K562 (cell line): ENCODE results near the gene RAB1B. TPM values are rescaled to one million over a fixed set of nuclear protein-coding genes. Genes with fewer than 3 reads are reported as not detected.

Source experiments
- ATAC-seq: fragments of 200-7000 bp; cut with Tn5 transposase; 3 replicates; pipeline ENCODE4 v1.9.1; 2020; ENCODE audit warnings: moderate library complexity
- BruUV-seq: library from RNA; stranded (reverse); fragments of 400-500 nt; replicated peaks from 2 replicates; lab custom pipeline; 2021; lab: Mats Ljungman, UMichigan
- CTCF ChIA-PET: fragments of 300-600 bp; formaldehyde crosslinking; extraction: SDS; loops from one replicate; lab custom pipeline; 2021; ENCODE audit warnings: low intra/inter-chr PET ratio; lab: Yijun Ruan, JAX
- POLR2A ChIA-PET: fragments of 300-600, 350-650 bp; sonication (Branson Sonifier 250); formaldehyde crosslinking; extraction: SDS; loops from one replicate; lab custom pipeline; 2021; ENCODE audit warnings: antibody characterized with exemption, inconsistent platforms; lab: Yijun Ruan, JAX
- DNase-seq, 4 experiments: peaks; one replicate each; pipeline versions ENCODE4 v3.0.0 to v3.0.0-alpha.2; 2011 to 2018; ENCODE audit warnings: low spot score in 3 of 4, mixed read lengths in 3 of 4; ENCODE audit errors: extremely low read depth in 1 of 4
- FAIRE-seq: peaks from 2 replicates; lab custom pipeline; 2011; peaks lifted over from hg19 to GRCh38; lab: Jason Lieb, UNC
- H2AFZ ChIP-seq: 2 replicates; pipeline ENCODE4 v1.6.0; 2011; ENCODE audit warnings: low read depth, low read length, control low read depth, inconsistent platforms
- H3K27ac ChIP-seq: fragments of 200-600 bp; 3 replicates; pipeline ENCODE4 v1.8.0; 2011; ENCODE audit warnings: low read depth, mild to moderate bottlenecking, control low read depth, inconsistent platforms, low read length, moderate library complexity, mixed read lengths; ENCODE audit errors: extremely low read depth
- H3K27me3 ChIP-seq, 2 experiments: fragments of 300-600 bp in 1 of 2; 2 replicates in 1 of 2; 3 replicates in 1 of 2; pipeline versions ENCODE4 v1.6.0 to v1.8.0; 2011; ENCODE audit warnings: inconsistent platforms in 2 of 2, low read length in 2 of 2, mild to moderate bottlenecking in 1 of 2, mixed read lengths in 1 of 2, moderate library complexity in 1 of 2; ENCODE audit not compliant: control insufficient read depth in 2 of 2, insufficient read depth in 2 of 2
- H3K36me3 ChIP-seq: fragments of 300-600 bp; 3 replicates; pipeline ENCODE4 v1.8.0; 2011; ENCODE audit warnings: mild to moderate bottlenecking, low read length, inconsistent platforms; ENCODE audit not compliant: control insufficient read depth, insufficient read depth
- H3K4me1 ChIP-seq, 2 experiments: fragments of 200-600 bp in 1 of 2; replicated peaks in 1 of 2; 2 replicates in 1 of 2; 3 replicates in 1 of 2; pipeline versions ENCODE4 v1.5.1 to v1.8.0; 2011; ENCODE audit warnings: inconsistent platforms in 2 of 2, low read length in 2 of 2, mild to moderate bottlenecking in 1 of 2, mixed read lengths in 1 of 2, moderate library complexity in 1 of 2; ENCODE audit not compliant: control insufficient read depth in 2 of 2, insufficient read depth in 2 of 2
- H3K4me2 ChIP-seq: 2 replicates; pipeline ENCODE4 v1.6.1; 2011; ENCODE audit warnings: low read length, control low read depth, inconsistent platforms, mixed read lengths; ENCODE audit not compliant: insufficient read depth
- H3K4me3 ChIP-seq: fragments of 200-600 bp; sonication (generic), shearing (Covaris generic); 2 replicates; pipeline ENCODE4 v1.5.1; 2016; ENCODE audit warnings: control low read depth, inconsistent platforms
- H3K79me2 ChIP-seq: fragments of 200-600 bp; 3 replicates; pipeline ENCODE4 v1.8.0; 2011; ENCODE audit warnings: low read length, inconsistent platforms; ENCODE audit not compliant: control insufficient read depth, insufficient read depth
- H3K9ac ChIP-seq, 2 experiments: 2 replicates each; pipeline versions ENCODE4 v1.6.0 to v1.6.1; 2011; ENCODE audit warnings: low read depth in 2 of 2, low read length in 2 of 2, control low read depth in 1 of 2, inconsistent platforms in 1 of 2, mild to moderate bottlenecking in 1 of 2, mixed read lengths in 1 of 2; ENCODE audit not compliant: insufficient read depth in 1 of 2
- H3K9me1 ChIP-seq: one replicate; pipeline ENCODE4 v1.6.0; 2011; ENCODE audit warnings: inconsistent platforms, mild to moderate bottlenecking, low read length, moderate library complexity; ENCODE audit not compliant: control insufficient read depth, insufficient read depth
- H3K9me3 ChIP-seq: replicated peaks from 2 replicates; pipeline ENCODE4 v1.5.1; 2011; ENCODE audit warnings: low read depth, low read length, inconsistent platforms; ENCODE audit not compliant: control insufficient read depth, insufficient read depth
- H4K20me1 ChIP-seq: replicated peaks from 2 replicates; pipeline ENCODE4 v1.6.1; 2011; ENCODE audit warnings: low read length, inconsistent platforms, mixed read lengths; ENCODE audit not compliant: control insufficient read depth, insufficient read depth
- POLR2G ChIP-seq: fragments of 200-400 bp; formaldehyde crosslinking; IDR thresholded peaks from 2 replicates; pipeline ENCODE4 v1.6.1; 2017; ENCODE audit warnings: low read depth, mild to moderate bottlenecking, antibody characterized with exemption, low read length, moderate library complexity
- POLR3A ChIP-seq: IDR thresholded peaks from 2 replicates; pipeline ENCODE4 v1.6.1; 2011; ENCODE audit warnings: borderline replicate concordance, mild to moderate bottlenecking, moderate library complexity; ENCODE audit not compliant: insufficient read length, insufficient read depth; ENCODE audit errors: extremely low read depth
- ZNF3 ChIP-seq: fragments of 250-450 bp; sonication (Bioruptor Pico); IDR thresholded peaks from 2 replicates; pipeline ENCODE4 v1.5.0; 2021; ENCODE audit warnings: mild to moderate bottlenecking, moderate library complexity
- WGBS: fragments of 100-300 bp; shearing (Covaris generic); methylation state at CpG from one replicate; pipeline ENCODE4 v1.1.6; 2016; ENCODE audit warnings: low coverage, mixed read lengths; ENCODE audit not compliant: insufficient coverage; ENCODE audit errors: missing lambda C conversion rate; 5-methylcytosine and 5-hydroxymethylcytosine counted together
- in situ Hi-C: fragments of 300-500 bp; cut with MboI; formaldehyde crosslinking; loops from 4 replicates; pipeline ENCODE4 v1.15.0; 2018; ENCODE audit warnings: inconsistent platforms, mixed read lengths
- intact Hi-C: fragments of 100-400 bp; cut with micrococcal nuclease; formaldehyde crosslinking; loops from 2 replicates; pipeline ENCODE4 v1.14.2; 2022
- polyA plus RNA-seq, 8 experiments: library from polyadenylated mRNA; depleted of rRNA in 4 of 8; stranded (reverse) in 5 of 8; unstranded in 3 of 8; fragments of >200 nt; fragmentation: Nextera tagmentation in 2 of 8; fragmentation: Illumina TruSeq in 1 of 8; extraction: Ambion mirVana in 2 of 8; extraction: Trizol in 1 of 8; gene quantifications; 2 replicates each; pipeline versions ENCODE4 v1.2.1 to v1.2.3, GENCODE V29; 2011 to 2014; ENCODE audit warnings: inconsistent platforms in 1 of 8, missing spikeins in 1 of 8
- total RNA-seq, 7 experiments: library from RNA; depleted of rRNA in 6 of 7; stranded (reverse); fragments of >200 nt in 6 of 7; fragmentation: Illumina TruSeq in 2 of 7; extraction: Trizol in 2 of 7; gene quantifications; 2 replicates each; pipeline versions ENCODE4 v1.2.1 to v1.2.3, GENCODE V29; 2011 to 2021; ENCODE audit warnings: low replicate concordance in 1 of 7

Gene RAB1B
- total and polyA plus RNA-seq, 9 of the 15 experiments (the other 6 are each of a cell fraction or from before 2014, with no cell fraction given): 5.6 to 146 (median 98.6) TPM

- no peak for TF ChIP-seq POLR3A
These were observed 15.1 kb downstream of the RAB1B start (continued) for GRCh38 chr11:66283461-66284105.

- Histone ChIP-seq H3K4me3 (no peak overlapping the region), H3K4me1 (peaks cover 15 to 58% of the 10 kb centered on the region in 2 experiments; a peak in 3 of 5 replicates), H3K27ac (no peak overlapping the region), H3K79me2 (peaks cover 24% of the 10 kb centered on the region), H3K9ac (peak overlapping the region in 1 of 2 experiments; percentile 69; a peak in 1 of 4 replicates), H3K36me3 (peaks cover 37% of the 10 kb centered on the region; the same call in 2 of the 3 replicates), H4K20me1 (peaks cover 22% of the 10 kb centered on the region), H3K9me3 (no peaks in the 10 kb centered on the region), H2AFZ (no peak overlapping the region), H3K27me3 (no peaks in the 10 kb centered on the region), H3K9me1 (peaks cover 4% of the 10 kb centered on the region), H3K4me2 (no peak overlapping the region)
- POLR2A ChIA-PET: interaction anchor here (0.6 kb wide), 1 partner anchor 63 kb away, joined by 3 read pairs; no protein-coding TSS in a partner anchor
- ATAC-seq (no peak), FAIRE-seq (no peak), DNase-seq (no peak)
- CTCF ChIA-PET: no interaction called here
- WGBS: 94% methylated on average over 14 of the region's 16 CpGs
- peak; percentile 5; the same call in 1 of the 2 replicates for TF ChIP-seq POLR2G
- no peak for TF ChIP-seq ZNF3
- BruUV-seq: no TSS peak
- in situ Hi-C loops (no loop called here), intact Hi-C loops (no loop called here)
These were observed 16.2 kb downstream of the RAB1B start for GRCh38 chr11:66284526-66285078.
